HEK293 (cell line): Measurements from ENCODE around the gene TXNL1.

ENCODE experiments used
- CTCF ChIA-PET: fragments of 350-600 bp; formaldehyde crosslinking; extraction: SDS; loops from one replicate; lab custom pipeline; 2021; ENCODE audit warnings: antibody characterized with exemption; lab: Yijun Ruan, JAX
- POLR2A ChIA-PET: fragments of 300-600 bp; formaldehyde crosslinking; extraction: SDS; loops from one replicate; lab custom pipeline; 2020; ENCODE audit warnings: antibody characterized with exemption, inconsistent platforms; lab: Yijun Ruan, JAX
- H3K27ac ChIP-seq: fragments of 200-500 bp; sonication (Bioruptor generic); 2 replicates; pipeline ENCODE4 v1.5.1; 2014; ENCODE audit warnings: low read depth, low read length, control low read depth, inconsistent platforms; ENCODE audit errors: extremely low read depth
- H3K36me3 ChIP-seq, 2 experiments: fragments of 200-500 bp in 1 of 2; sonication (Bioruptor generic) in 1 of 2; 1 replicate in 1 of 2; 2 replicates in 1 of 2; pipeline ENCODE4 v1.5.1; 2014 to 2017; ENCODE audit warnings: inconsistent platforms in 2 of 2, low read length in 2 of 2; ENCODE audit not compliant: control insufficient read depth in 2 of 2, insufficient read depth in 1 of 2
- H3K4me1 ChIP-seq: fragments of 200-500 bp; sonication (Bioruptor generic); 2 replicates; pipeline ENCODE4 v1.5.1; 2014; ENCODE audit warnings: mild to moderate bottlenecking, low read length, inconsistent platforms; ENCODE audit not compliant: control insufficient read depth, insufficient read depth
- H3K4me3 ChIP-seq: 2 replicates; pipeline ENCODE4 v1.5.1; 2011; ENCODE audit warnings: low read depth, mild to moderate bottlenecking, control low read depth, low read length, moderate library complexity
- H3K9me3 ChIP-seq: fragments of 200-500 bp; sonication (Bioruptor generic); 2 replicates; pipeline ENCODE4 v1.5.1; 2014; ENCODE audit warnings: low read depth, low read length, inconsistent platforms; ENCODE audit not compliant: control insufficient read depth, insufficient read depth
- GLIS2 ChIP-seq: fragments of 450-650 bp; formaldehyde crosslinking; IDR thresholded peaks from 2 replicates; pipeline ENCODE4 v1.5.1; 2016; ENCODE audit warnings: missing biosample characterization, missing genetic modification characterization
- KLF9 ChIP-seq: fragments of 450-650 bp; formaldehyde crosslinking; IDR thresholded peaks from 2 replicates; pipeline ENCODE4 v1.5.1; 2016; ENCODE audit warnings: missing biosample characterization, missing genetic modification characterization, low read depth
- PRDM1 ChIP-seq: fragments of 450-650 bp; formaldehyde crosslinking; IDR thresholded peaks from 2 replicates; pipeline ENCODE4; 2016; ENCODE audit warnings: missing biosample characterization, missing genetic modification characterization
- PRDM2 ChIP-seq: fragments of 450-650 bp; formaldehyde crosslinking; IDR thresholded peaks from 2 replicates; pipeline ENCODE4 v1.5.1; 2016; ENCODE audit warnings: missing biosample characterization, missing genetic modification characterization, borderline replicate concordance
- ZNF335 ChIP-seq: fragments of 450-650 bp; formaldehyde crosslinking; conservative IDR thresholded peaks from 2 replicates; pipeline ENCODE4 v1.5.1; 2016; ENCODE audit warnings: missing biosample characterization, missing genetic modification characterization
- ZNF350 ChIP-seq: fragments of 450-650 bp; formaldehyde crosslinking; IDR thresholded peaks from 2 replicates; pipeline ENCODE4 v1.5.0; 2017; ENCODE audit warnings: missing biosample characterization, mild to moderate bottlenecking, missing genetic modification characterization
- ZNF362 ChIP-seq: fragments of 450-650 bp; formaldehyde crosslinking; IDR thresholded peaks from 2 replicates; pipeline ENCODE4 v1.5.1; 2016; ENCODE audit warnings: missing biosample characterization, missing genetic modification characterization
- ZNF391 ChIP-seq: fragments of 450-650 bp; formaldehyde crosslinking; IDR thresholded peaks from 2 replicates; pipeline ENCODE4 v1.5.1; 2016; ENCODE audit warnings: low read depth, missing biosample characterization, missing genetic modification characterization, borderline replicate concordance
- ZNF398 ChIP-seq: fragments of 450-650 bp; formaldehyde crosslinking; IDR thresholded peaks from 2 replicates; pipeline ENCODE4 v1.5.1; 2017; ENCODE audit warnings: missing biosample characterization, missing genetic modification characterization
- ZNF426 ChIP-seq: fragments of 450-650 bp; formaldehyde crosslinking; IDR thresholded peaks from 2 replicates; pipeline ENCODE4 v1.5.1; 2017; ENCODE audit warnings: missing biosample characterization, missing genetic modification characterization, mild to moderate bottlenecking, inconsistent platforms, moderate library complexity
- ZNF473 ChIP-seq: fragments of 450-650 bp; formaldehyde crosslinking; IDR thresholded peaks from 2 replicates; pipeline ENCODE4 v1.5.1; 2017; ENCODE audit warnings: missing biosample characterization, missing genetic modification characterization
- ZNF544 ChIP-seq: fragments of 450-650 bp; formaldehyde crosslinking; IDR thresholded peaks from 2 replicates; pipeline ENCODE4 v1.5.0; 2017; ENCODE audit warnings: missing biosample characterization, missing genetic modification characterization
- ZNF707 ChIP-seq: fragments of 450-650 bp; formaldehyde crosslinking; IDR thresholded peaks from 2 replicates; pipeline ENCODE4 v1.5.1; 2016; ENCODE audit warnings: missing biosample characterization, missing genetic modification characterization
- ZNF776 ChIP-seq: fragments of 450-650 bp; formaldehyde crosslinking; IDR thresholded peaks from 2 replicates; pipeline ENCODE4 v1.5.0; 2017; ENCODE audit warnings: missing biosample characterization, missing genetic modification characterization, borderline replicate concordance
- ZNF830 ChIP-seq: fragments of 450-650 bp; IDR thresholded peaks from 2 replicates; pipeline ENCODE4 v1.5.0; 2018; ENCODE audit warnings: missing biosample characterization, missing genetic modification characterization, low read depth, mild to moderate bottlenecking, moderate library complexity

The TXNL1 gene

GRCh38 chr18:56660655-56661054, 22.3 kb upstream of the TXNL1 start:
- POLR2A ChIA-PET: interaction anchor here (1.7 kb wide), 1 partner anchor 10 kb away, joined by 6 read pairs; the partner anchor contains the start of gene WDR7

GRCh38 chr18:56659111-56659510, 20.7 kb upstream of the TXNL1 start:
- no peaks in the 10 kb centered on the region; a peak in 1 of 3 replicates for H3K36me3 ChIP-seq
- peaks cover 12% of the 10 kb centered on the region for H3K4me1 ChIP-seq
- no peaks in the 10 kb centered on the region for H3K9me3 ChIP-seq
- ChIA-PET POLR2A (no interaction called here), CTCF (no interaction called here)
- TF ChIP-seq ZNF362 (tag by site-specific recombination): no peak
- TF ChIP-seq ZNF391 (tag by site-specific recombination): no peak
- no peak for TF ChIP-seq ZNF426 (tag by site-specific recombination)
- no peak for TF ChIP-seq GLIS2 (tag by site-specific recombination)
- no peak for TF ChIP-seq ZNF350 (tag by site-specific recombination)
- TF ChIP-seq ZNF398 (tag by site-specific recombination): no peak
- TF ChIP-seq ZNF473: no peak
- no peak for TF ChIP-seq ZNF544 (tag by site-specific recombination)
- no peak for TF ChIP-seq ZNF335 (tag by site-specific recombination)
- no peak for TF ChIP-seq ZNF707 (tag by site-specific recombination)
- TF ChIP-seq ZNF776 (tag by site-specific recombination): no peak
- no peak for TF ChIP-seq ZNF830 (tag by site-specific recombination)
- TF ChIP-seq PRDM2 (tag by site-specific recombination): no peak
- H3K4me3 ChIP-seq: no peak overlapping the region
- no peak overlapping the region for H3K27ac ChIP-seq

More at GRCh38 chr18:56660655-56661054, 22.3 kb upstream of the TXNL1 start:
- Histone ChIP-seq H3K4me3 (no peak overlapping the region), H3K27ac (no peak overlapping the region), H3K4me1 (peaks cover 12% of the 10 kb centered on the region), H3K9me3 (no peaks in the 10 kb centered on the region), H3K36me3 (no peaks in the 10 kb centered on the region; a peak in 1 of 3 replicates)
- TF ChIP-seq KLF9 (tag by site-specific recombination): no peak
- TF ChIP-seq PRDM1 (tag by site-specific recombination): peak; percentile 41; the same call in 1 of the 2 replicates
- CTCF ChIA-PET: no interaction called here
